GM18909 (cell line): ENCODE measurements around the gene SLC9A3.

Experiments used
- ATAC-seq: cut with Tn5 transposase; IDR thresholded peaks from one replicate; pipeline ENCODE4 v1.9.1; 2021; ENCODE audit warnings: mild to moderate bottlenecking; ENCODE audit not compliant: unreplicated experiment, poor library complexity

SLC9A3 gene

DNA sequence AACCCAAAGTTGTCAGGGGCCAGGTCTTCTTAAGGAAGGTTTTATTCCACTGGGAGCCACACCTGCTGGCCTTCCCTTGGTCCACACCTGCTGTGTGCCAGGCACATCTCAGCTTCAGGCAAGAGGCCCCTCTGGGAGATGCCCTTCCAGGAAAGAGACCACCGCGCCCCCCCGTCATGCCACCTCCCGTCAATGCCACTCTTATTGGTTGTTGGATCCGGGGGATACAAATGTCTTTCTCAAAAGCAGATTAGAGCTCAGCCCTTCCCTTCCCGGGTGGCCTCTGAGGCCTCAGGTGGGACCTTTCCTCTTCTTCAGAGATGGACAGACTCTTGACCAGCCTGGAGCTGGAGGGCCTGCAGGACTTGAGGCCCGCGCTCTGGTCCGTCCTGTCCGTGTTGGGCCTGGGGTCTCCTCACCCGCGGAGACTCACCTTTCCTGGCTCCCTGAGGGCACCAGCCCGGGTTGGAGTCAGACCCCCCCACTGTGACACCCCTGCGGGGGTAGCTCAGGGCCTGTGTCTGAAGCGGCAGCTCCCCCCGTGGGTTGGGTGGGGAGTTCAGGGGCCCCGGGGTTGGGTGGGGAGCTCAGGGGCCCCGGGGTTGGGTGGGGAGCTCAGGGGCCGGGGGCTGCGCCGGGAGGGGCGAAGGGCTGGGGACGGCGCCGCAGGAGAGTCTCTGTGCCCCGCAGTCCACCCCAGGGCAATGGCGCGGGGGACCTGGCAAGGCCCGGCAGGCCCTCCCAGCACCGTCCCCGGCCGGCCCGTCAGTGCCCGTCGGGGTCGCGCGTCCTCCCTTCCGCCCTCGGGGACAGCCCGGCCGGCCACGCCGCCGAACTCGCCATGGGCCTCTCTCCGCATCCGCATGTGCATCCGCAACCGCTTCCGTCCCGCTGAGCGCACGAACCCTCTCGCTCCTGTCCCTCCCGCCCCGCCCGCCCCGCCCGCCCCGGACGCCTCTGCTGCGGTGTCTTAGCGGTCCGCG, 3.7 kb upstream of the SLC9A3 start:
- no peak for ATAC-seq

DNA sequence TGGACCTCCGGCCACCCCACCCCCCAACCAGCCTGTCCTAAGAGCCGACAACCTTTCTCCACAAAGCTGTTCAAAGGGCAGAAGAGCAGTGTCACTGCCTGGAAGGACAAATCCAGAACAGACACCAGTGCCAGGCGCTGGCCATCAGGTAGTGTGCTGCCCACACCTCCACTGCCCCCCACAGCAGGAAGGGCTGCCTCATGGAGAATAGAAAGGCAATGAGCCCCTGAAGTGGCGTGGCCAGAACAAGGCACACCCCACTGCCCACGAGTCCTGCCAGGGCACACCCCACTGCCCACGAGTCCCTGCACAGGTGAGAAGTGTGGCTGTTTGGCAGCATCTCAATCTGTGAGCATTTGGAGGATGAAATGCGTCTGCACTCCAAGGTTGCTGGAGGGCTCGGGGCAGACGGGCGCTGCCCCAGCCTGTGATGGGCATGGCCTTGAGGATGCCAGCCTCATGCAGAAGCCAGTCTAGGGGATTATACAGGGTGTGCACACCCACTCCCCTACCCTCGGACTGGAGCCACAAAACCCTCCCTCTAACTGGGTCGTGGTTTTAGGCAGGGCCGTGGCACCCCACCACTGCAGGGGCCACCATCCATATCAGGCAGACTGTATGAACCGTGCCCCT, 2.3 kb upstream of the SLC9A3 start:
- no peak for ATAC-seq

DNA sequence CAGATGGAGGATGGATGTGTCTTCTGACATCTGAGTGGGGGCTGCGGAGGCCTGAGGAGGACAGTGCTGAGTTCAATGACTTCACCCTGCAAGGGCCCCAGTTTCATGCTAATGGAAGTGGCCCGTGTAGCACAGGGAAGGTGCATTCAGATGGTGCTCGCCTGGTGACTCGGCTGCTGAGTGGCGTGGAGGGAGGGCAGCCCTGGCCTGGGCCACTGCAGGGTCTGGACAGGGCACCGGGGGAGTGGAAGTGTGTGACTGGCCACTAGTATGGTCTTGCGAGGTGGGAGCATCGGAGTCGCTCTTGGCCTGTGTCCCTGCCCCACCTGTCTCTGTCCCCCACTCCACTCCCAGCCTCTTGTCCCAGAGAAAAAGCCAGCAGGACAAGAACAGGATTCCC, 1.7 kb upstream of the SLC9A3 start:
- no peak for ATAC-seq

DNA sequence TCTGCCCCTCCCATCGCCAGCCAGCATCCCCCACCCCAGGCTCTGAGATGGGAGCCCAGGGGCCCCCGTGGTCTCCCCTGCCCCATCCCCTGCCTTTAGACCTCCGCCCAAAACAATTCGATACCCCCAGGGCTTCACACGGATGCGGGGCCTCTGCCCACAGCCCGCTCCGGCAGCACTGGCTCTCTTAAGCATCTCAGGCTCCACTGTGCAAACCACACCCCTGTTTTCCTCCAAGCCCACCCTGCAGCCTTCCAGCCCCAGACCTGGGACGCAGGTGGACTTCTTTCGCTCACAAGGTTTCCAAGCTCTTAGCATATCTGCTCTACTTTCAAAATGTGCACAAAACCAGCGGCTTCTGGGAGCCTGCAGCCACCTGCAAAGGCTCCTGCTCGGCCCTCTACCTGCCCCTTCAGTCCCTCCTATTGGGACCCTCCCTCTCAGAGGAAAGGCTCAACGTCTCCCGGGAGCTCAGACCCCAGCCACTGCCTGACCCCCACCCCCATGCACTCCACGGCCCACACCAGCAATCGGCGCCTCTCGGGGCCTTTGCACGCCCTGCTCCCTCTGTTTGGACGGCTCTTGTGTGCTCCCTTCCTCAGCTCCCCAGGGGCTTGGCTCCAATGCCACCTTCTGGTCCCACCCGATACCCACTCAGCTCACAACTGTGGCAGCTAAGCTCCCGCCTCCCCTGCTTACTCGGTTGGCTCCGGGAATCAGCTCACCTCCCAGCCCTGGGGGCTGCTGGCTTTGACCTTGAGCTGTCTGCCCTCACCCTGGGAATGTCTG, 918 bp upstream of the SLC9A3 start:
- ATAC-seq: no peak

DNA sequence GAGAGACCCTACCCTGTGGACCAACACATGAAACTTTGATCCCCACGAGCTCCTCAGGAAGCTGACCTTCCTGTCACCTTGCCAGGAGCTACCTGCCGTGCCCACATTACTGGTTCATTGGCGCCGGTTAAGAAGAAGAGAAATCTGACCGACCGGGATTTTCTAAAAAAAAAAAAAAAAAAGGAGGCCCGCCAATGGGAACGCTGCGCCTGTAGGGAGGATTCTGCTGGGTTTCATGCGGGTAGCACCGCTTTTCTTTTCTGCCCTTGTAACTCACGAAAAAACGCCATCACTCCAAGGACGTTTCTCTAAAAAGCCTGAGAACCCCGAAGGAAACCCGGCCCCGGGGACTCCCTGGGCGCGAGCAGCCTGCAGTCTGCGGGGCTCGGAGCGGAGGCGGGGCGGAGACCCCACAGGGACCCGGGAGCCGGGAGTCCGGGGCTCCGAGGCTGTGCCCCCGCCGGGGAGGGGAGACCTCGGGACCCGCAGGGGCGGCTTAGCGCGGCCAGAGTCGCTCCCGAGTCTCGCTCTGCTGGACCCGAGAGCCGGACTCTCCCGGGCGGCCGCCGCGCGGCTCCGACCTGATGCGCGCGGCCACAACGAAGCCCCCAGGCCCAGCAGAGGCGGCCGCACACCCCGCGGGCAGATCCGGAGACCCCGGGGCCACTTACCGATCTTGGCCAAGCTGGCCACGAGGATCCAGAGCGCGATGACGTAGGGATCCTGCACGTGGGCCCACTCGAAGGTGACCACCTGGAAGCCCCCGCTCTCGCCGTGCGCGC, 617 bp downstream of the SLC9A3 start:
- ATAC-seq: no peak

DNA sequence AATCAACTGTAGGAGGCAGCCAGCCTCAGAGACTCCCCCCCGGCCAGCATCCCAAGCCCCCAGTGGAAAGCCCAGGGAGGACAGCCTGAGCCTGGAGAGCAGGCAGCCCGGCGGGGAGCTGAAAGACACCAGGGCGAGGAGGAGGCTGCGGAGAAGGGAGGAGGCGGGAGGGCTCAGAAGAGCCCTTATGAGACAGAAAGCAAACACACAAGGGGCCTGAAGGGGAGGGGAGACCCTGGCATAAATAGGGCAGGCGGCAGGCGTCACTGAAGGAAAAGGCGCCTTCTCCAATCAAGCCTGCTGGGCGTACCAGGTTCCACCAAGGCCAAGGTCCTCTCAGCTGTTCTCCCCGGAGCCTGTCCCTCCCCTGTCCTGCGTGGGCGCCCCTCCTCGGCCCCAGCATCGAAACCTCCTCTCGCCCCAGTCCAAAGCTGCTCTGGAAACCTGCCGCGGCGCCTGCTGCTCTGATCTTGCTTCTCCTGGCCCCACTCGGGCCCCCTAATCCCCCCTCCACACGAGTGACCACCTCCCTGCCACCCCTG, 1.3 kb downstream of the SLC9A3 start:
- no peak for ATAC-seq

DNA sequence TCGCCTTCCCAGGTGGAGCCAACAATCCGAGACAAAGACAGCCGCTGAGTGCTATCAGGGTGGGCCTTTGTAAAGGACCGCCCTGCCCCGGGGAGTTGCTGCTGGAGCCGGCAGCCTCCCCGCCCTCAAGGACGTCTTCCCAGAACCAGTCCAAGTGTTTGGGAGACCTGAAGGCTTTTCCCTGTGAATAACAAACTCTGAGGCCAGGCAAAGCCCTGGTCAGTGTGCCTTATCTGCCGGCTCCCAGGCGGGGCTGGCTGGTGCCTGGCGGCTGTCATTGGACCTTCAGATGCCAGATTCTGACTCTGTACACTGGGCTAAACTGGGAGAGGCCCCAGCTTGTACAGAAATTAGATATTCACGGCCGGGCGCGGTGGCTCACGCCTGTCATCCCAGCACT, 2.1 kb downstream of the SLC9A3 start:
- ATAC-seq: no peak

DNA sequence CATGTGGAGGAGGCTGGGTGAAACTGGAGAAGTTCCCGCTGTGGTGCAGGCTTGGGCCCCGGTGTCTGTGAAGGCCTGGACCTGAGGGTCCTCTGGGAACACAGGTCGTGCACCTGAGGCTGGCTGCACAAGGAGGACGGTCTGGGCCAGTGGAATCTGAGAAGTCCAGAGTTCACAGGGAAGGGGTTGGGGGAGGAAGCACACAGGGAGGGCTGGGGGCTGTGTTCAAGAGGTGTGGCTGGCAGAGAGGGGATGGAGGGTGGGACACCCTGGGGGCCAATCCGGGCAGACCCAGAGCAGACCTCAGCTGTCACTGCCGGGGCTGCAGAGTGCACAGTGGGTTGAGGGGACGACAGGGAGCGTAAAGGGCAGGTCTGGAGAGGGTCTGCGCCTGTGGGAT, 2.6 kb downstream of the SLC9A3 start:
- no peak for ATAC-seq

DNA sequence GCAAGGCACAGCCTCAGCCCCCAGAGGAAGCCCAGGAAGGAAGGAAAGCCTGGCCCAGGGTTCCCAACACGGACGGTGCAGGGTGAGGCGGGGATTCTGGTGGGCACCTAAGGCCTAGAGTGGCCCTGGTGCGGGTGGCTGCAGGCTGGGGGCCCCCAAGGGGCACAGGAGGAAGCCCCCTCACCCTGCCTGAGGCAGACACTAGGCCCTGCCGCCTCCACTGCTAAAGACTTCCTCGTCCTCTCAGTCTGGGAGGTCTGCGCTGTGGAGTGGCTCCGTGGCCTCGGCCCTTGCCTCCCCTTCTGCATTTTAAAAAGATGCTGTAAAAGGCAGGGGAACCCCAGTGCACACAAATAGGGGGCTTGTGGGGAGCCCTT, 3.4 kb downstream of the SLC9A3 start:
- no peak for ATAC-seq

DNA sequence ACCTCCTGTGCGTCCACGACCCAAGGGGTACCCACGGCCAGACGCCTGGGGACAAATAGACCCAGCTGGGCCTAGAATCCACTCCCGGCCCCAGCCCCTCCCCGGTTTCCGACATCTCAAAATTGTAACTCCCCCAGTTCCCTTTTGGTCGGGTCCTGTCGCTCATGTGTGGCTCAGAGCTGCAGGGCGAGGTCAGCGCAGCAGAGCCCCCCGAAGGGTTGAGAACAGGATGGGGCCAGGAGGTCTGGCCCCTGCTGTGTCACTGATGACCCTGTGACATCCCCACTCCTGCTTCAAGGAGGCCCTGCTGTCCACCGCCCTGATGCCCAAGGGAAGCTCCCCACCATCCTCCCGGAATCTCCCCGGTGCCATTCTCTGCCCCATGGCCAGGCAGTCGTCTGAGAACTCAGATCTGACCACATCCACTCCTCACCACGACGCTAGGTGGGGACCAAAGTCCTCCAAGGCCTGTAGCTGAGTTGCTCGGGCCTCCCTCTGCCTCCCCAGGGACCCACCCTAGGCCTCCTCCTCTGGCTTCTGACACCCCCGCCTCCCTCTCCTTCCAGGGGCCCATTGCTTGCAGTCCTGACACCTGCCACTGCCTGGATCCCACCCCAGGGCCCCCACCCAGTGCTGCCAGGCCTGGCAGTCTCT, 3.9 kb downstream of the SLC9A3 start:
- ATAC-seq: no peak

DNA sequence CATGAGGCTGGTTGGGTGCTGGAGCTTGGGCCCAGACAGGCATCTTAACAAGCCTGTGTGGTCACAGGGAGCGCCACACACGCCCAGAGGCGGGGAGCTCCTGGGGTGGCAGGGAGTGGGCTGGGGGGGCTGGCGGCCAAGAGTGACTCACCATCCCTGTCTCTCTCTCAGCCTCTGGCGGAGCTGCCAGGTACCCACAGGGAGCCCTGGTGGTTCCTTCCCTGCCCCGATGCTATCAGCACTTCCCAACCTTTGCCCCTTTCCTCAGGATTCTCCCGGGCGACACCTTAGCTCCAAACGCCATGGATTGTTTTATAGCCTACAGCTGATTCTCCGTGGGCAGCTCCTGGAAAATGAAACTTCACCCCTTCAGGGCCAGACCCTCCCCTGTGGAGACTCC, 5.5 kb downstream of the SLC9A3 start:
- ATAC-seq: no peak

DNA sequence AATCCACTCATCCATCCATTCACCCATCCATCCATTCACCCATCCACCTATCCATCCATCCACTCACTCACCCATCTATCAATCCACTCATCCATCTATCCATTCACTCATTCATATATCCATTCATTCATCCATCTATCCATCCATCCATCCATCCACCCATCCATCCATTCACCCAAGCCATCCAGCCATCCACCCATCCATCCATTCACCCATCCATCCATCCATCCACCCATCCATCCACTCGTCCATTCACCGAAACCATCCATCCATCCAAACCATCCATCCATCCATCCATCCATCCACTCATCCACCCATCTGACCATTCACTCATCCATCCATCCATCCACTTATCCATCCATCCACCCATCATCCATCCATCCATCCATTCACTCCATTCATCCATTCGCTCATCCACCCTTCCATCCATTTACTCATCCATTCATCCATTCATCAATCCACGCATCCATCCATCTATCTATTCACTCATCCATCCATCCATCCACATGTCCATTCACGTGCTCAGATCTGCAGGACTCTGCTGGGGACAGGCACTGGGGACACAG, 6.6 kb downstream of the SLC9A3 start:
- ATAC-seq: no peak

DNA sequence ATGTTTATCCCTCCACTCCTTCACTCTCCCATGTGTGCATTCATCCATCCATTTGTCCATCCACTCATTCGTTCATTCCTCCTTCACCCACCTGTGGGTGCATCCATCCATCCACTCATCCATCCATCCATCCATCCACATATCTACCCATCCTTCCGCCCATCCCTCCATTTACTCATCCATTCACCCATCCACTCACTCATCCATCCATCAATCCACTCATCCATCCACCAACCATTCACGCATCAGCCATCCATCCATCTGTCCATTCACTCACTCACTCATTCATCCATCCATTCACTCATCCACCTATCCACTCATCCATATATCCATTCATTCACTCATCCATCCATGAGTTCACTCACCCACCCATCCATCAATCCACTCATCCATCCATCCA, 7.3 kb downstream of the SLC9A3 start:
- no peak for ATAC-seq

DNA sequence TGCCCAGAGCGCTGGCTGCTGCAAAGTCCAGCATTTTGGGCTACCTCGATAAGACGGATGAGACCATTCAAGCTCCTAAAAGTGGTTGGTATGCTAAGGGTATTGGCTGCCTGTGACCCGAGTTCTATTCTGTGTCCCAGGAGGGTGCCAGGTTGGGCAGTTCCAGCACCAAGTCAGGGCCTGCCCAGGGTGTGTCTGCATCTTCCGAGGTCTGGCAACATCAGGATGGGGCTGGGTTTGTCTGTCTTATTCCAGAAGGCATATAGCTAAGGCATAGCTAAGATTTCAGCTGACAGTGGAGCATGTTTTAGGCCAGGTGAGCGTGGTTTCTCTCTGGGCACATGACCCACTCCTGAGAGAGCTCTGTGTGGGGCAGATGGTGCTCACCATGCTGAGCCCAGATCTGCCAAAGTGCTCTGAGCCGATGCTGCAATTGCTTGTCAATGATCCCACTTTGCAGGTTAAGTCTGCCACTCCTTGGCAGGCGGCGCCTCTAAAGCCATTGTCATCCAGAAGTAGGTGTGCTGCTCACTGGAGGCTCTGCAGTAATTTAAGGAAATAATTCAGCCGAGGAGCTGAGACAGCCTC, 7.8 kb downstream of the SLC9A3 start:
- no peak for ATAC-seq

DNA sequence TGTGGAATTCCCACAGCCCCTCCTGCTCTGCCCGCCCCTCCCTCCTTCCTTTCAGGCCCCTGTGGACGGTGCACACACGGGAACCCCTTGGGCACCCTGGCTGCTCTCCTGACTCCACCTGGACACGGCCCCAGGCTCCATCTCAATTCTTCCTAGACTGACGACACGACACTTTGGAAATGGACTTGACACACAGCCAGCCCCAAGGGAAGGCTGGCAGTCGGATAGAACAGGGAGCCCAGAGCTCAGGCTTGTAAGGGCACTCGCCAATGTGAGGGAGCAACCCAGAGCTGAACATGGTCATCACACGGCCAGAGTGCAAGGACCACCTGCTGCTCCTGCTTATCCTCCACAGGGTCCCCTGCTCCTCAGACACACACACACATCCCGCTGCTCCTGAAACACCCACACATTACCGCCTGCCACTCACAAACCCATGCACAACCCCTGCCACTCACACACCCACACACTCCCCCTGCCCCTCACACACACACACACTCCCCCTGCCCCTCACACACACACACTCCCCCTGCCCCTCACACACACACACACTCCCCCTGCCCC, 8.9 kb downstream of the SLC9A3 start:
- ATAC-seq: no peak

DNA sequence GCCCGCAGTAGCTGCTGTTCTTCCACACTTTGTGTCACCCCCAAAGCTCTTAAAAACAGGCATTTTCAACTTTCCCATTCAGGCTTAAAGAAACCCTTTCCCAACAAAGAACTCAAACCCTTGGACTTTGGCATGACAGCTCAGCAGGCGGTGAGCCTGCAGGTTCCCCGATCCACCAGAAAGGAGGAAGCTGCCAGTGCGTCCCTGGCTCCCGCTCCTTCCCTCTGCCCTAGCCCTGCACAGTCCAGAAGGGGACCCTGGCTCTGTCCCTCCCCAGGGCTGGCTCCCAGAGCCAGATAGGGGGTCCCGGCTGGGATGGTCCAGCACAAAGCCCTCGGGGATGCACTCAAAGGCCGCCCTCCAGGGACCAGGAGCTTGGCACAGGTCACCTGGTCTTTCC, 9.6 kb downstream of the SLC9A3 start:
- no peak for ATAC-seq

DNA sequence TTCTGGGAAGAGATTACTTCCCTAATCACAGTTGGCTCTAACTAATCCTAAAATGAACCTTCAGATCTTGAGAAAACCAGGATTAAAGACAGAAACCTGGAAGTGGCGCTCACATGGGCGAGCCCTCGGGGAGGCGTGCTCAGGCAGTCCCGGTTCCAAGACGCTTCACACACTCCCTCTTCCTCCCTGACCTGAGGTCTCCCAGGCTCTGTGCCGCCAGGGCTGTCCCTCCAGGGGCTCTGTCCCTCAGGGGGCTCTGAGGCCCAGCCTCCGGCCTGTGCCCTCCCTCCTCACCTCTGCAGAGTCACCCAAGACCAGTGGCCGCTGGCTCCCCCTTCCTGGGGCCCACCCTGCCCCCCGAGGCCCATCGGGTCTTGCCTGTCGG, 10.2 kb downstream of the SLC9A3 start:
- ATAC-seq: no peak

DNA sequence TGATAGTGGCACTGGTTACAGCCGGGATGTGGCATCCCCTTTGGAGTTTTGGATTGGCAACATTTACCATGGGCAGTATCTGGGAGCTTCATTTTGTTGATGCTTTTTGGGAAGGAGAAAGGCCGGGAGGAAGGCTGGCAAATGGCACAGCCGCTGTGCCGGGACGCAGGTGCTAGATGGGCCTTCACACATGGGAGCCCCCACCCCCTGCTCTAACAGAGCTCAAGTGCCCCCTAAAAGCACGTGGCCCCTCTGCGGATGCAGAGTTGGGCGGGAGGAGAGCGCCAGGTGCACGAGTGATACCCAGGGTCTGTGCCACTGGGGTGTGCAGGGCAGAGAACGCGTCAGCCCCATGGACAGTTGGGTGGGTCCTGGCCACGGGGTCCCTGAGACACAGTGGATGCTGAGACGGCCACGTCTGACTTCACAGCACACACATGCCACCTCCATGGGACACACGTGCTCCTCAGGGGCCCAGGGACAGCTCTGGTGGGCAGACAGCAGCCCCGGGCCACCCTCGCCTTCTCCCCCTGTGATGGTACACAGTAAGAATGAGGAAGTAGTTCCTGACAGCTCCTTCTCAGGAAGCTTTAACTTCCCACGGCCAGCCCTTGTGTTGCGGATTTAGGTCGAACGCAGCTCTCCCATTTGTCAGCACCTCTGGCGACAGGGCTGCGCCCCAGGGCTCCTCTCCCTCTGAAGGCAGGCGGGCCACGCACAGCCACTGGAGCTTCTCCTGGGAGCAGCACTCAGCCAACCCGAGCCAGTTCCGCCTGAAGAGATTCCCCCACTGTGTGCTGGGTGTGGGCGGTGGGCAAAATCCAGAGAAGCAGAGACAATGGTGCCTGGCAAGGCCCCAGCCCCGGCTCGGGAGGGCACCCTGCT, 10.8 kb downstream of the SLC9A3 start:
- no peak for ATAC-seq
